Trophoblast cell (in vitro differentiated cells and primary cell): ENCODE data around the gene POC1B.

Experiments used
- DNase-seq, 2 donors: peaks; one replicate each; pipeline ENCODE4 v3.0.0-alpha.2; 2016
- H2AFZ ChIP-seq: 2 replicates; pipeline ENCODE4 v1.6.1; 2013; ENCODE audit warnings: low read length, moderate library complexity, mild to moderate bottlenecking; ENCODE audit not compliant: insufficient read depth, poor library complexity
- H2AK5ac ChIP-seq: 2 replicates; pipeline ENCODE4 v1.6.1; 2013; ENCODE audit warnings: mild to moderate bottlenecking, low read length
- H2BK120ac ChIP-seq: 2 replicates; pipeline ENCODE4 v1.6.1; 2013; ENCODE audit warnings: low read length, mild to moderate bottlenecking, moderate library complexity; ENCODE audit not compliant: insufficient read depth, poor library complexity
- H2BK12ac ChIP-seq: 2 replicates; pipeline ENCODE4 v1.6.1; 2013; ENCODE audit warnings: mild to moderate bottlenecking, low read length, moderate library complexity
- H2BK5ac ChIP-seq: 2 replicates; pipeline ENCODE4 v1.6.1; 2013; ENCODE audit warnings: low read length, low read depth, moderate library complexity, mild to moderate bottlenecking; ENCODE audit not compliant: poor library complexity
- H3K14ac ChIP-seq: 2 replicates; pipeline ENCODE4 v1.6.1; 2013; ENCODE audit warnings: mild to moderate bottlenecking, low read length
- H3K18ac ChIP-seq: 2 replicates; pipeline ENCODE4 v1.6.1; 2013; ENCODE audit warnings: mild to moderate bottlenecking, low read length
- H3K23ac ChIP-seq: 2 replicates; pipeline ENCODE4 v1.6.1; 2013; ENCODE audit warnings: low read length
- H3K27ac ChIP-seq: 2 replicates; pipeline ENCODE4 v1.5.1; 2013; ENCODE audit warnings: low read depth, mild to moderate bottlenecking, inconsistent platforms, low read length, moderate library complexity
- H3K27me3 ChIP-seq: 2 replicates; pipeline ENCODE4 v1.6.1; 2013; ENCODE audit warnings: inconsistent platforms, mild to moderate bottlenecking, low read length, moderate library complexity; ENCODE audit not compliant: insufficient read depth
- H3K36me3 ChIP-seq, 2 experiments: 1 replicate in 1 of 2; 2 replicates in 1 of 2; pipeline ENCODE4 v1.6.1; 2013; ENCODE audit warnings: low read length in 2 of 2, mild to moderate bottlenecking in 2 of 2, moderate library complexity in 1 of 2; ENCODE audit not compliant: insufficient read depth in 2 of 2, control insufficient read depth in 1 of 2
- H3K4ac ChIP-seq: 2 replicates; pipeline ENCODE4 v1.6.1; 2013; ENCODE audit warnings: low read depth, mild to moderate bottlenecking, low read length, moderate library complexity
- H3K4me1 ChIP-seq, 2 experiments: 1 replicate in 1 of 2; 2 replicates in 1 of 2; pipeline ENCODE4 v1.6.1; 2013; ENCODE audit warnings: low read length in 2 of 2, mild to moderate bottlenecking in 2 of 2, moderate library complexity in 1 of 2; ENCODE audit not compliant: insufficient read depth in 2 of 2, control insufficient read depth in 1 of 2
- H3K4me2 ChIP-seq: 2 replicates; pipeline ENCODE4 v1.6.1; 2013; ENCODE audit warnings: inconsistent platforms, mild to moderate bottlenecking, low read length, moderate library complexity
- H3K4me3 ChIP-seq: 2 replicates; pipeline ENCODE4 v1.5.1; 2013; ENCODE audit warnings: mild to moderate bottlenecking, low read depth, low read length, inconsistent platforms
- H3K79me1 ChIP-seq: one replicate; pipeline ENCODE4 v1.6.1; 2013; ENCODE audit warnings: low read length
- H3K79me2 ChIP-seq: 2 replicates; pipeline ENCODE4 v1.6.1; 2013; ENCODE audit warnings: low read length, mild to moderate bottlenecking; ENCODE audit not compliant: control insufficient read depth, insufficient read depth, poor library complexity
- H3K9ac ChIP-seq: 2 replicates; pipeline ENCODE4 v1.6.1; 2013; ENCODE audit warnings: mild to moderate bottlenecking, low read length
- H3K9me3 ChIP-seq: 2 replicates; pipeline ENCODE4 v1.6.1; 2013; ENCODE audit warnings: low read depth, mild to moderate bottlenecking, control low read depth, inconsistent platforms, low read length; ENCODE audit not compliant: insufficient read depth
- H4K12ac ChIP-seq: 2 replicates; pipeline ENCODE4 v1.6.1; 2013; ENCODE audit warnings: low read depth, mild to moderate bottlenecking, low read length, moderate library complexity
- H4K8ac ChIP-seq: 2 replicates; pipeline ENCODE4 v1.6.1; 2013; ENCODE audit warnings: low read depth, mild to moderate bottlenecking, low read length, moderate library complexity
- H4K91ac ChIP-seq: one replicate; pipeline ENCODE4 v1.6.1; 2013; ENCODE audit warnings: low read depth, mild to moderate bottlenecking, low read length, moderate library complexity
- WGBS: extraction: QIAGEN DNeasy Blood & Tissue Kit; methylation state at CpG from one replicate; pipeline ENCODE4 v1.1.7; 2013; ENCODE audit warnings: missing lambda C conversion rate; ENCODE audit not compliant: insufficient read length, insufficient coverage; ENCODE audit errors: extremely low coverage; 5-methylcytosine and 5-hydroxymethylcytosine counted together

POC1B gene

GRCh38 chr12:89411234-89411633 is 114.6 kb downstream of the POC1B start:
- Histone ChIP-seq H3K4me2 (no peak overlapping the region), H3K27ac (no peak overlapping the region), H3K9me3 (no peaks in the 10 kb centered on the region), H2BK12ac (no peak overlapping the region), H3K4me1 (no peaks in the 10 kb centered on the region), H3K4ac (no peak overlapping the region), H3K14ac (no peak overlapping the region), H3K36me3 (no peaks in the 10 kb centered on the region), H4K12ac (no peak overlapping the region), H2AK5ac (no peak overlapping the region), H3K9ac (no peak overlapping the region), H3K23ac (no peak overlapping the region), H2BK5ac (no peak overlapping the region), H3K18ac (no peak overlapping the region), H3K79me2 (no peaks in the 10 kb centered on the region), H3K27me3 (no peaks in the 10 kb centered on the region), H2BK120ac (no peak overlapping the region), H4K8ac (no peak overlapping the region), H3K4me3 (no peak overlapping the region), H2AFZ (no peak overlapping the region), H3K79me1 (no peaks in the 10 kb centered on the region), H4K91ac (no peak overlapping the region)
- WGBS: no CpG with 5 or more reads among the region's 2 CpGs
- no peak for DNase-seq

GRCh38 chr12:89405626-89406345 is 120.1 kb downstream of the POC1B start:
- WGBS: no CpG with 5 or more reads among the region's 4 CpGs
- Histone ChIP-seq H4K12ac (no peak overlapping the region), H3K27me3 (no peaks in the 10 kb centered on the region), H3K4me1 (no peaks in the 10 kb centered on the region), H3K4me3 (no peak overlapping the region), H2BK120ac (no peak overlapping the region), H3K36me3 (no peaks in the 10 kb centered on the region), H3K27ac (no peak overlapping the region), H3K14ac (no peak overlapping the region), H3K23ac (no peak overlapping the region), H2AK5ac (no peak overlapping the region), H3K4ac (no peak overlapping the region), H4K8ac (no peak overlapping the region), H3K9me3 (no peaks in the 10 kb centered on the region), H2BK5ac (no peak overlapping the region), H3K4me2 (no peak overlapping the region), H3K79me1 (no peaks in the 10 kb centered on the region), H4K91ac (no peak overlapping the region), H3K79me2 (no peaks in the 10 kb centered on the region), H3K9ac (no peak overlapping the region), H2BK12ac (no peak overlapping the region), H3K18ac (no peak overlapping the region), H2AFZ (no peak overlapping the region)
- no peak for DNase-seq

GRCh38 chr12:89401433-89402058 is 124.3 kb downstream of the POC1B start:
- Histone ChIP-seq H3K9me3 (no peaks in the 10 kb centered on the region), H2BK5ac (no peak overlapping the region), H2BK120ac (no peak overlapping the region), H2BK12ac (no peak overlapping the region), H3K27me3 (no peaks in the 10 kb centered on the region), H3K79me1 (no peaks in the 10 kb centered on the region), H4K8ac (no peak overlapping the region), H3K18ac (no peak overlapping the region), H3K79me2 (no peaks in the 10 kb centered on the region), H3K4ac (no peak overlapping the region), H3K4me3 (no peak overlapping the region), H3K4me1 (no peaks in the 10 kb centered on the region), H2AFZ (no peak overlapping the region), H3K23ac (no peak overlapping the region), H4K12ac (no peak overlapping the region), H2AK5ac (no peak overlapping the region), H3K9ac (no peak overlapping the region), H3K14ac (no peak overlapping the region), H4K91ac (no peak overlapping the region), H3K27ac (no peak overlapping the region), H3K36me3 (no peaks in the 10 kb centered on the region), H3K4me2 (no peak overlapping the region)
- WGBS: no CpG with 5 or more reads among the region's 3 CpGs
- DNase-seq: no peak

GRCh38 chr12:89400415-89400814 is 125.4 kb downstream of the POC1B start:
- H4K12ac ChIP-seq: no peak overlapping the region
- no peak overlapping the region for H4K8ac ChIP-seq
- H3K9ac ChIP-seq: no peak overlapping the region
- WGBS: no CpG with 5 or more reads among the region's 6 CpGs
- H3K23ac ChIP-seq: no peak overlapping the region
- H2AK5ac ChIP-seq: no peak overlapping the region
- no peaks in the 10 kb centered on the region for H3K9me3 ChIP-seq
- H2BK120ac ChIP-seq: no peak overlapping the region
- no peak overlapping the region for H3K18ac ChIP-seq
- H3K27me3 ChIP-seq: no peaks in the 10 kb centered on the region
- no peak overlapping the region for H2BK5ac ChIP-seq
- DNase-seq: no peak
- no peak overlapping the region for H3K27ac ChIP-seq
- H3K79me1 ChIP-seq: no peaks in the 10 kb centered on the region
- H3K4me3 ChIP-seq: no peak overlapping the region
- H3K4me1 ChIP-seq: no peaks in the 10 kb centered on the region
- no peak overlapping the region for H4K91ac ChIP-seq
- no peak overlapping the region for H3K4ac ChIP-seq
- no peaks in the 10 kb centered on the region for H3K79me2 ChIP-seq
- no peak overlapping the region for H2BK12ac ChIP-seq
- H2AFZ ChIP-seq: no peak overlapping the region
- H3K36me3 ChIP-seq: no peaks in the 10 kb centered on the region
- no peak overlapping the region for H3K4me2 ChIP-seq
- H3K14ac ChIP-seq: no peak overlapping the region
